ENCODE measurements around the gene MORC1.
A peak's percentile ranks its signal among the peaks of the same experiment; 100 is the strongest.
"Not testable (repeated sequence)": the region's sequence is repeated elsewhere in the genome, so short reads cannot be mapped to it uniquely, and the experiment has no call there.

The MORC1 gene

GRCh38 chr3:109080090-109080489, 37.8 kb downstream of the MORC1 start:
- H3K27ac Mint-ChIP-seq; H3K4me3 Mint-ChIP-seq; H3K36me3 Mint-ChIP-seq (ENCODE audit: low read depth); H3K4me1 Mint-ChIP-seq (ENCODE audit: low read depth); H3K9me3 Mint-ChIP-seq: not testable (repeated sequence)
- H3K27me3 Mint-ChIP-seq (ENCODE audit: low read depth): peaks cover 51% of the 10 kb centered on the region

- Mint-ChIP-seq H3K4me1 (ENCODE audit: low read depth) (peaks cover 9% of the 10 kb centered on the region), H3K27ac (no peak overlapping the region), H3K27me3 (ENCODE audit: low read depth) (peaks cover 44% of the 10 kb centered on the region), H3K36me3 (ENCODE audit: low read depth) (no peaks in the 10 kb centered on the region), H3K4me3 (no peak overlapping the region), H3K9me3 (no peaks in the 10 kb centered on the region)
These were observed 44.8 kb downstream of the MORC1 start for GRCh38 chr3:109073116-109073515.

DNA sequence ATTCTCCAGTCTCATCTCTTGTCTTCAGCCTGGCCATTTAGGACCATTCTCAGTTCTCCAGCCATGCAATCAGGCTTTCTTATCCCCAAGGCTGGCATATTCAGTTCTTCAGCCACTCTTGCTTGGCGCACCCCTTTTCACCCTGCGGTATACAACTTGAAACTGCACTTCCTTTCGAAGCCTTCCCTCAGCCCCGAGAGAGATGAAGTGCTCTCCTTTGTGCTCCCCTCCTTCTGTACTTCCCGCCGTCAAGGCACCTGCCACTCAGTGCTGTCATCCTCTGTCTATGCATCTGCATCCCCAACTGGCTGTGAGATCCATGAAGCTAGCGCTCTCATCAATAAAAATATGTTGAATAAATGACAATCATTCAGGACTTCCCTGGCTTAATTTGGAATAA, 45.7 kb downstream of the MORC1 start:
- H3K9me3 Mint-ChIP-seq: no peaks in the 10 kb centered on the region
- peak overlapping the region; percentile 3 for H3K27ac Mint-ChIP-seq
- H3K4me3 Mint-ChIP-seq: peak overlapping the region; percentile 61
- H3K27me3 Mint-ChIP-seq (ENCODE audit: low read depth): peaks cover 35% of the 10 kb centered on the region
- peaks cover 9% of the 10 kb centered on the region for H3K4me1 Mint-ChIP-seq (ENCODE audit: low read depth)
- no peaks in the 10 kb centered on the region for H3K36me3 Mint-ChIP-seq (ENCODE audit: low read depth)

DNA sequence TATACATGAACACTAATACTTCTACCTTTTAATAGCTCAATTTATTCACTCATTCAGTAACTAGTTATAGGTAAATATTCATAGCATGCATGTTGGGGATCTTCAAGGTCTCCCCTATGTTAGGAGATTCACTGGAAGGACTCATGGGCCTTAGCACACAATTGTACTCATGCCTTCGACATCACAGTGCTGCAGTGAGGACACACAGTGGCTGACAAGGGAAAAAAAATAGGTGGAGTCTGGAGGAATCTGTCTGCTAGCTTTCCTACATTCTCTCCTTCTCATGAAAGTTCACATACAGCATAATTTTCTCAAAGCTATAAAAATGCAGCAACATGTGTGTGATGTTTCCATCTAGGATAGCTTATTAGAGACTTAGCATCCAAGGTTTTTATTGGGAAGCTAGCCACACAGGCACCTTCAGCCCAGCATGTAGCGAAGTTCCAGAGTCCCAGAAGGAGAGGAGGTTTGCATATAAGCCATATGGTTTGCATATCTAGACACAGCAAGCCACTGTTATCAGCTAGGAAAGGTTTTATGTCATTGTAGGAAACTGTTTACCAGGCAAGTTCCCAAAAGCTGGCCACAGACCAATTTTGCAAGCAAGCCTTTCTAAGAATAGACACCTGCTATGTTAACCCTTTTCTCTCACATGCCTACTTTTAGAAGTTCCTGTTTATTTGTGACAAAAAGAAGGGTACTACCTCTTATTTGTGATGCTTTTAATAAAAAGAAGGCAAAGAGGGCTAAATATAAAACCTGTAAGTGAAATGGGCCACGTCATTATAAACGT, 46.4 kb downstream of the MORC1 start:
- Mint-ChIP-seq H3K4me3 (no peak overlapping the region), H3K27ac (no peak overlapping the region), H3K9me3 (no peaks in the 10 kb centered on the region), H3K36me3 (ENCODE audit: low read depth) (no peaks in the 10 kb centered on the region), H3K4me1 (ENCODE audit: low read depth) (peaks cover 9% of the 10 kb centered on the region), H3K27me3 (ENCODE audit: low read depth) (peaks cover 33% of the 10 kb centered on the region)

DNA sequence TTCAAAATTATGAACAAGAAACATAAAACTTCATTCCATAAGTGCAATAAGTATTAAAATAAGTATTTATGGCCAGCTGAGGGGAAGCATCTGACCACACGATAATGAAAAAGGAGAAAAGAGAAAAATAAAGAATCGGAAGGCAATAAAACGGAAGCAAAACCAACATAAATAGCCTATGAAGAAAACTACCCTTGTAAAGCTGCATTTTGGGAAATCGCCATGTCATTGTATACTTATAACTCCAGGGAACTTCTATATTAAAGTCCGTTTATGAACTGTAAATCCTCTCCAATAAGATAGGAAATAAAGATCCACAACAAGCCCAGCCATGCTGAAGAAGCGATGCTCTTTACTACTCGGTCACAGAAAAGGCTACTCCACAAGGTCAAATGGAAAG, 47.7 kb downstream of the MORC1 start:
- no peaks in the 10 kb centered on the region for H3K9me3 Mint-ChIP-seq
- peaks cover 9% of the 10 kb centered on the region for H3K4me1 Mint-ChIP-seq (ENCODE audit: low read depth)
- H3K27ac Mint-ChIP-seq: no peak overlapping the region
- H3K27me3 Mint-ChIP-seq (ENCODE audit: low read depth): peaks cover 26% of the 10 kb centered on the region
- no peak overlapping the region for H3K4me3 Mint-ChIP-seq
- H3K36me3 Mint-ChIP-seq (ENCODE audit: low read depth): no peaks in the 10 kb centered on the region

DNA sequence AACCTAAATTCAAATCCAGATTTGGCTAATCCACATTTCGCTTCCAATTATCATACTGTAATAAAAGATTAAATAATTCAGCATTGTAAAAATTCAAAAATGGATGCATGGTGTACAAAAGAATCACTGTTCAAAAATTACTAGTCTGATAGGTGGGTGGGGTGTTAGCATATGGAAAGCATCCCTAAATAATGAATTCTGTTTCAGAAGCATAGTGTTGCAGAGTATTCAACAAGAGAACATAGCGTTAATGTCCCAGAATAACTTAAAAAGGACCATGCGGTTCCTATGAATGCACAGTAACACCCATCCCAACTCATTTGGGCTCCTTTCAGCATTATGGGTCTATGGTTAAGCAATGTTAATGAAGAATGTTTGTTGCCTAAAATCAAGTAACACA, 51.1 kb downstream of the MORC1 start:
- Mint-ChIP-seq H3K4me3 (no peak overlapping the region), H3K4me1 (ENCODE audit: low read depth) (peaks cover 5% of the 10 kb centered on the region), H3K27me3 (ENCODE audit: low read depth) (peaks cover 5% of the 10 kb centered on the region), H3K36me3 (ENCODE audit: low read depth) (no peaks in the 10 kb centered on the region), H3K9me3 (no peaks in the 10 kb centered on the region), H3K27ac (no peak overlapping the region)

DNA sequence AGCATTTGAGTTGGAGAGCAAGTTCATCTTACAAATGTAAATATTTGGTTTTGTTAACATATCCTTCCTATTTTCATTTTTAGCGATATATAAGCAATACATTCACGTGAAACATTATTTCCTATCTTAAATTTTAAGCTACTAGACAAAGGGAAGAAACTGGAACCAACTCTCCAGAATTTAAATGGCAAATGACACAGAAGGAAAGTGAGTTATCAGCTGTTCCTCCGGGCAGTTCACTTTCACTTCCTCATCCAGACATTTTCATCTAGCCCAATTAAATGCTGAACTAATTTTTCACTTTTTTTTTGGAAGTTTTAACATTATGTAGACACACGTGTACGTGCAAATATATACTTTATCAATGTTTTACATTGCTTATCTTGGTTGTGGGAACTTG, 58.7 kb downstream of the MORC1 start:
- Mint-ChIP-seq H3K4me3 (no peak overlapping the region), H3K27ac (no peak overlapping the region), H3K9me3 (no peaks in the 10 kb centered on the region), H3K27me3 (ENCODE audit: low read depth) (peaks cover 26% of the 10 kb centered on the region), H3K4me1 (ENCODE audit: low read depth) (no peaks in the 10 kb centered on the region), H3K36me3 (ENCODE audit: low read depth) (no peaks in the 10 kb centered on the region)

DNA sequence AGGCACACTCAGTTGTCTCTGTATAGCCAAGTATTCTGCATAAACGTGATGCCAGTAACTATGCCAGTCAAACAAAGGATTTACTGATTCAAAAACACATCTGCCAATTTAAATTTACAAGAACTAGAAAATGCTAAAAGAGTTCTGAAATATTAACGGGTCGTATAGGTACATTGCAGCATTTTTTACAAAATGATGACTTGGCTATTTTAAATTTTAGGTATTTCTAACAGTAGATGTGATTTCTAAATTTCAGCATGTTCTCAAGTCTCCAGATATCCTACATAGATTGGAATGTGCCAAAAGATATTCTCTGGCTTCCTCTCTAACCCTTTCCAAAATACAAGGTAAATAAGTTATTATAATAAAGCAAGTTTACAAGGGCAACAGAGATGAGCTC, 60.3 kb downstream of the MORC1 start:
- H3K4me3 Mint-ChIP-seq: no peak overlapping the region
- no peak overlapping the region for H3K27ac Mint-ChIP-seq
- peaks cover 29% of the 10 kb centered on the region for H3K27me3 Mint-ChIP-seq (ENCODE audit: low read depth)
- no peaks in the 10 kb centered on the region for H3K4me1 Mint-ChIP-seq (ENCODE audit: low read depth)
- H3K36me3 Mint-ChIP-seq (ENCODE audit: low read depth): no peaks in the 10 kb centered on the region
- H3K9me3 Mint-ChIP-seq: no peaks in the 10 kb centered on the region

DNA sequence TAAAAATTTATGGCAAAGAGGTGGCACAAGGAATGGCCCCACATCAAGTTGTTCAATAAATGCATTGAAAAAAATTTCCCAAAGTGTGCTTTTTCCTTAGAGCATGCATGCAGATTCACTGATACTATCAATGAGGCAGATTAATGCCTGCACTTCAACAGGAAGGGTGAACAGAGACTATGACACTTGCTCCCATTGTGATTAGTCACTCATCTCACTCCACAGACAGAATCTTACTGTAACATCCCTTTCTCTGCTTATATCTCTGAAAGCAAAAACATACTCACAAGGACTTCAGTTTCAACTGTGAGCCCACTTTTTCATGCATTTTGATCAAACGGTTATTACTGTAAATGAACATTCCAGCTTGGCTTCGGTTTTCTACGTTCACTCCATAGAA, 60.9 kb downstream of the MORC1 start:
- no peak overlapping the region for H3K27ac Mint-ChIP-seq
- H3K9me3 Mint-ChIP-seq: no peaks in the 10 kb centered on the region
- H3K27me3 Mint-ChIP-seq (ENCODE audit: low read depth): peaks cover 32% of the 10 kb centered on the region
- H3K4me1 Mint-ChIP-seq (ENCODE audit: low read depth): no peaks in the 10 kb centered on the region
- no peaks in the 10 kb centered on the region for H3K36me3 Mint-ChIP-seq (ENCODE audit: low read depth)
- H3K4me3 Mint-ChIP-seq: no peak overlapping the region

GRCh38 chr3:109050591-109051167, 67.3 kb downstream of the MORC1 start:
- no peaks in the 10 kb centered on the region for H3K9me3 Mint-ChIP-seq
- no peaks in the 10 kb centered on the region for H3K4me1 Mint-ChIP-seq (ENCODE audit: low read depth)
- peaks cover 6% of the 10 kb centered on the region for H3K27me3 Mint-ChIP-seq (ENCODE audit: low read depth)
- H3K27ac Mint-ChIP-seq: no peak overlapping the region
- no peak overlapping the region for H3K4me3 Mint-ChIP-seq
- H3K36me3 Mint-ChIP-seq (ENCODE audit: low read depth): no peaks in the 10 kb centered on the region

DNA sequence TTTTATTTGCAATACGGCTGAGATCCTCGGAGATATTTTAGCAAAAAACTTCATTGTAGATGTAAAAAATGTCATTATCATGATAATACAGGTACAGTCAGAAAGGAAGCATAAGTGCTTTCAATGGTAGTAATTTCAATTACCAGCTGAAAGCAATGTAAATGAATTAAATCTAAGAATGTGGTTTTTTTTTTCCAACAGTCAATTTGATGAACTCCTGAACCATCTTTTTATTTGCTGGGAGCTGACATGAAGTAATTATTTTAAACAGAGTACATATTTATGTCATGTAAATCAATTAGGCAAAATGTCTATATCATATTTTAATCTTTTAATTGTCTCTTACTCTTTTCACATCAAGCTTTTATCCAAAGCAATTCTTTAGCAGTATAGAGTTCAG, 70.6 kb downstream of the MORC1 start:
- H3K4me1 Mint-ChIP-seq (ENCODE audit: low read depth): no peaks in the 10 kb centered on the region
- peaks cover 1% of the 10 kb centered on the region for H3K27me3 Mint-ChIP-seq (ENCODE audit: low read depth)
- H3K36me3 Mint-ChIP-seq (ENCODE audit: low read depth): no peaks in the 10 kb centered on the region
- H3K9me3 Mint-ChIP-seq: no peaks in the 10 kb centered on the region
- no peak overlapping the region for H3K27ac Mint-ChIP-seq
- H3K4me3 Mint-ChIP-seq: no peak overlapping the region

- Mint-ChIP-seq H3K4me1 (ENCODE audit: low read depth) (no peaks in the 10 kb centered on the region), H3K27ac (no peak overlapping the region), H3K9me3 (no peaks in the 10 kb centered on the region), H3K4me3 (no peak overlapping the region), H3K36me3 (ENCODE audit: low read depth) (no peaks in the 10 kb centered on the region), H3K27me3 (ENCODE audit: low read depth) (no peaks in the 10 kb centered on the region)
These were observed 72.5 kb downstream of the MORC1 start for GRCh38 chr3:109045271-109046040.

- H3K36me3 Mint-ChIP-seq (ENCODE audit: low read depth): no peaks in the 10 kb centered on the region
- peaks cover 3% of the 10 kb centered on the region for H3K9me3 Mint-ChIP-seq
- no peaks in the 10 kb centered on the region for H3K4me1 Mint-ChIP-seq (ENCODE audit: low read depth)
- no peak overlapping the region for H3K4me3 Mint-ChIP-seq
- H3K27me3 Mint-ChIP-seq (ENCODE audit: low read depth): peaks cover 7% of the 10 kb centered on the region
- H3K27ac Mint-ChIP-seq: no peak overlapping the region
These were observed 82.9 kb downstream of the MORC1 start for GRCh38 chr3:109035082-109035481.

DNA sequence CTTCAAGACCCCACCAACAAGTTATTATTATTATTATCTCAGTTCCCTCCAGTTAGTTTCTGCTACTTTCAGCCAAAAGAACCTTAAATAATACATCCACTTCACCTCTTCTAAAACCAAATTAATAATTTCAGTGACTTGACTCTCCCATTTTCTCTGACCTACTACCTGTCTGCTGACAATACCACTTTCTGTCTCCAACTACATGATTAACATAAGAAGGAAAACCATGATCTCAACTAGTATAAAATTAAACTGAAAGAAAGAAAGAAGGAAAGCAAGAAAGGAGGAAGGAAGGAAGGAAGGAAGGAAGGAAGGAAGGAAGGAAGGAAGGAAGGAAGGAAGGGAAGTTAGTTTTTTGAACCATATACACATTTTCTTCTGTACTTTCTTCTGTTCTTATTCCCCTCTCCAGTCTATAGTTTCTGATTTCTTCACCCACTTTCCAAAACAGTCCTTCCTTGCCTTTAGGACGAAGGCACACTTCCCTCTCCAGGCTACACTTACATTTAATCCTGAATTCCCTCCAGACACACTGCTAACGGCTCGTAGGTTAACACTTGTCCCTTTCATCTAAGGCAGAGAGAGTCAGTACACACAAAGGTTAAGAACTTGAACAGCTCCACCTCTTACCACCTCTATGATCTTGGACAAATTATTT, 84.8 kb downstream of the MORC1 start:
- H3K9me3 Mint-ChIP-seq: no peaks in the 10 kb centered on the region
- H3K27me3 Mint-ChIP-seq (ENCODE audit: low read depth): peaks cover 12% of the 10 kb centered on the region
- H3K36me3 Mint-ChIP-seq (ENCODE audit: low read depth): no peaks in the 10 kb centered on the region
- H3K4me1 Mint-ChIP-seq (ENCODE audit: low read depth): no peaks in the 10 kb centered on the region
- no peak overlapping the region for H3K4me3 Mint-ChIP-seq
- H3K27ac Mint-ChIP-seq: no peak overlapping the region

Measured in T-helper 1 cell treated with Interleukin-12 subunit alpha and Interleukin-12 subunit beta and Interleukin-4 antibody, amounts not matched to agents 30 μg/mL and 1 μg/mL, for 36 hours (primary cell).